AG08395 (cell line): ENCODE results near the gene SRSF1.
"Not testable (repeated sequence)": the region's sequence is repeated elsewhere in the genome, so short reads cannot be mapped to it uniquely, and the experiment has no call there.

Experiments used
- DNase-seq: peaks from one replicate; pipeline ENCODE4 v3.0.0; 2012; ENCODE audit warnings: mixed read lengths, low spot score

Gene SRSF1, protein sequence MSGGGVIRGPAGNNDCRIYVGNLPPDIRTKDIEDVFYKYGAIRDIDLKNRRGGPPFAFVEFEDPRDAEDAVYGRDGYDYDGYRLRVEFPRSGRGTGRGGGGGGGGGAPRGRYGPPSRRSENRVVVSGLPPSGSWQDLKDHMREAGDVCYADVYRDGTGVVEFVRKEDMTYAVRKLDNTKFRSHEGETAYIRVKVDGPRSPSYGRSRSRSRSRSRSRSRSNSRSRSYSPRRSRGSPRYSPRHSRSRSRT

DNA sequence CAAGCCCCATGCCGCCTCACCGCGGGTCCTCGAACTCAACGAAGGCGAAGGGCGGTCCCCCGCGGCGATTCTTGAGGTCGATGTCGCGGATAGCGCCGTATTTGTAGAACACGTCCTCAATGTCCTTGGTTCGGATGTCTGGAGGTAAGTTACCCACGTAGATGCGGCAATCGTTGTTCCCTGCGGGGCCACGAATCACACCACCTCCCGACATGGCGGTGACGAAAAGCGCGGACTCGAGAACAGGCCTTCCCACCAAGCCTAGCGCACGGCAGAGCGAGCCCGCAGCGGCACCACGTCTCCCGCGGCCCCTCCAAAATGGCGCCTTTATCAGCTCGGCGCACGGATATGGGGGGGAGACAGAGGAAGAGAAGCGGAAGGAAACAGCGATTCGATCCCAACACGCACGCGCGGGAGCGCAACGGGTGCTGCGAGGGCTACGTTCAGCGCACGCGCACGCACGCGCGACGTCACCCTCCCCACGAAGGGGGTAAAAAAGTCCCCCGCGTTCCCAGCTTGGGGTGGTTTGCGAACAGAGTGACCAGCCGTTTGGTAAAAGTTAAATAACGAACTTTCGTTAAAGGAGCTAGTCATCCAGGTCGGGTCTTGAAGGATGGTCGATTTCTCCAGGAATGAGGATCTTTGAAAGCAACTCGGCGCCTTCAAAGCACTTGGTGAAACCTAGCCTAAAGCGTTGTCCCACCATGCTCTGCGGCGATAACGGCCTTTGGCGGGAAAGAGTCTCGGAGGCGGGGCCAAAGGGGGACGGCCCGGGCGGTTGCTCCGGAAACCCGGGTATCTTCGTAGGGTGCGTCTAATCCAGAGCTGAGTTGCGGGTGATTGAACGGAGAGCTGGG is at the start of gene SRSF1:
Gene SRSF1, minus strand, starts transcription at position 323 of the 857 bp plus-strand sequence. Its CDS starts 109 bp downstream, at position 214.
- peak; percentile 99 for DNase-seq

DNA sequence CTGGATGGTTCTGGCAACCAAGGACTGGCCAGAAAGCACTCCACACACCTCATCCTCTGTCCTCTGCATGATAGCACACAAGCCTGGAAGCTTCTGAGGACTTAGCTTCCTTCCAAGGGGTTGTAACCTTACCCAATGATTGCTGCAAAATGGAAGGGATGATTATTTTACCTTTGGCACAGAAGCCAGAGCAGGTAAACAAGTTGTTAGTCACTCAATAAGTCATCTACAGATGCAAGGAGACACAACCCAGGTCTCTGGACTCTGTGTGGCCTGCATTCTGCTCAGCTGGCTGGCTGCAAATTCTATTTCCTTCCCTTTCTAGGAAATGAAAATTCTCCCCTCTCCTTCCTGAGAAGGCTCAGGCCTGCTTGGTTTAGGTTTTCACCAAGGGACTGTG is 49.4 kb upstream of the SRSF1 start:
- no peak for DNase-seq

DNA sequence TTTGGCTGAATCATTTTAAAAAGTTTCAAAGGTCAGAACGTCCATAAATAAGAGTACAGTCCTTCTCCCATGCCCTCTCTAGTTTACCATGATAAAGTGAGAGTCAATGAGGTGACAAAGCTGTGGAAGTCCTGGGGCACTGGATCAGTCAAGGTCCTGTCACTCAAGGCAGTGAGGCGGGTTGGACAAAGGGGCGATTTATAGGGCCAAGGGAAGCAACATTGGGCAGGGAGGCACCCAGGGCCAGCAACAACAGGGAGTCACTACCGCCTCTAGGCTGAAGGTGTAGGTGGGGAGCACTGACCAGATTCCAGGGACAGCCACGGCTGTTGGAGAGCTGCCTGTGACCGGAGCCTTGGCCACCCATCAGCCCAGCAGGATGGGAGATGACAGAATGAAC is 47.6 kb upstream of the SRSF1 start:
- no peak for DNase-seq

DNA sequence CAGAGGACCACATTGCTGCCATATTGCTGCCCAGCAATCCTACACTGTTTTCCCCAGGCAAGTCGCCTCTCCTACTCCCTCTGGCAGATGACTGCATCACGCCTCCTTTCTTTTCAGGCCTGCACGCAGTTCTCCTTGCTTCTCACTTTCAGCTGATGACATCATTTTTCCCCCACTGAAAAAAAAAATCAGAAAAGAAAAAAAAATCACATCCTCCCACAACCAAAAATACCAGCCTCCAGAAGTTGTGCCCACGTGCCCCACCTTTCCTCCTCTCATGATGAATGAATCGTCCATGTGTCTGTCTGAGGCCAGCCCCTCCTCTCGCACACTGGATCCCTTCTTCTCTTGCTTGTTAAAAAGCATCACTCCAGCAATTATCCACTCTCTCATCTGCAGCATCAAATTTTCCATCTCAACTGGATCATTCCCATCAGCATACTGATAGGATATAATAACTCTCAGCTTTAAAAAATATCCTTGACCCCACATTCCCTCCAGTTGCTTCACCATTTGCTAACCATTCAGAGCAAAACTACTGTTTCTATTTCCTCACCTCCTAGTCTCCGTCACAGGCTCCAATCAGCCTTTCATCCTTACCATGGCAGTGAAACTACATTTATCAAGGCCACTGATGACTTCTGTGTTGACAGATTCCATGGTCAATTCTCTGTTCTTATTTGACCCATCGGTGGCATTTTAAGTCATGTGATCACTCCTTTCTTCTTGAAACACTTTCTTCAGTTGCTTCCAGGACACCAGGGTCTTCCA is 46.1 kb upstream of the SRSF1 start:
- no peak for DNase-seq

DNA sequence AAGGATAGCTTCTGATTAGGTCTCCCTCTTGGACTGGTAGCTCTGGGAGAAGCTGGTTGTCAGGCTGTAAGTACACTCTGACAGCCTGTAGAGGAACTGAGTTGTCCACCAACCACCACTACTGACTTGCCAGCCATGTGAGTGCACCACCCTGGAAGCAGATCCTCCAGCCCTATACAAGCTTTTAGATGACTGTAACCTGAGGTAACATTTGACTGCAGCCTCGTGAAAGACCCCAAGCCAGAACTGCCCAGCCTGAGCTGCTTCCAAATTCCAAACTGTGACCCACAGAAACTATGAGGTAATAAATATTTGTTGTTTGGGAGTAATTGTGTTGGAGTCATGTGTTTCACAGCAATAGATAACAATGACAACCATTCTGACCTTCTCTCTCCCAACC is 45.4 kb upstream of the SRSF1 start:
- DNase-seq, result no peak

DNA sequence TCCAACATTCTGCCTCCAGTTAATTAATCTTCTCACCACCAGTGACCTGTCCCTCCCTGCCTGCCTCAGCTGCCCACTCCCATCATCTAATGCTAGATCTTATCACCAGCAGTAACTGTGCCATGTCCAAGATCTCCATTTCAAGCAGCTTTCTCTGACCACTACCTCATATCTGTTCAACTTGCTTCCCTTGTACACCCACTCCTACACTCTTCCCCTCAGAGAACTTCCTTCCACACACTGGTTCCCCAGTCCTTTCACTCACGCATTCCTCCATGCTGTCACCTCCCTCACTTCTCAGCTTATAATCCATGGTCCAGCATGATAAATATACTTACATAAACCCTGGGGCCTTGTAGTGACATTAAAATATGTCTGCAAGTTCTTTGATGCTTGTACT is 44.4 kb upstream of the SRSF1 start:
- DNase-seq, result no peak

DNA sequence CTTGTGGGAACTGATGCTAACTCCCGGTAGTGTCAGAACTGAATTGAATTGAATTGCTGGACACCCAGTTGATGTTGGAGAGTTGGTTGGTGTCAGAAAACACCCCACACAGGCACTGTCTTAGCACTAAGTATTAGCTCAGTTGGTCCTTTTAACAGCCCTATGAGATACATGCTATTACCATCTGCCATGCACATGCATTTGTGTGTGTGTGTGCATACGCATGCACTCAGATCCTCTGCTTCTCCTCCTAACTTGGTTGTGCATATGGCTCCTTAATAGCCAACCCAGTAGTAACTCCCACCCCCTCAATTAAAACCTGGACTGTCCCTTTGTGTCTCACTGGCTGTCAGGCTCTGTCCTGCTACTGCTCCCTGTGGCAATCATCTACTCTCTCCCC is 43.9 kb upstream of the SRSF1 start:
- DNase-seq, result no peak

DNA sequence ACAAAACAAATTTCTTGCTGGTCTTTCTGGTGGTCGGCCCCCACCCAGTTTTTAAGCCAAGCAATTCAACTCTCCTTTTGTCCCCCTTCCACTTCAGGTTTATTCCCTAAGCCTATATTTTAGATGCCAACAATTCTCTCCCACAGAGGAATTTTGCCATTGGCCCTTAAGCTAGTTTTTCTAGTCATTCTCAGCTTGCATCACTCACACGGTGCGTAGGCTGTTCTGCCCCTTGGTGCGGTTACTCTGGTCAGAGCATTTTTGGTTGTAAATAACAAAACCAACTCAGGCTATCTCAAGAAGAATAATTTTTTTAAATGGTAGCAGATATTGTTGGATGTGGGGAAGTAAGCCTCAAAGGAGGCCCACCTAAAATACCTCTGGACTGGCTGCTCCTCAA is 42.5 kb upstream of the SRSF1 start:
- DNase-seq, result no peak

DNA sequence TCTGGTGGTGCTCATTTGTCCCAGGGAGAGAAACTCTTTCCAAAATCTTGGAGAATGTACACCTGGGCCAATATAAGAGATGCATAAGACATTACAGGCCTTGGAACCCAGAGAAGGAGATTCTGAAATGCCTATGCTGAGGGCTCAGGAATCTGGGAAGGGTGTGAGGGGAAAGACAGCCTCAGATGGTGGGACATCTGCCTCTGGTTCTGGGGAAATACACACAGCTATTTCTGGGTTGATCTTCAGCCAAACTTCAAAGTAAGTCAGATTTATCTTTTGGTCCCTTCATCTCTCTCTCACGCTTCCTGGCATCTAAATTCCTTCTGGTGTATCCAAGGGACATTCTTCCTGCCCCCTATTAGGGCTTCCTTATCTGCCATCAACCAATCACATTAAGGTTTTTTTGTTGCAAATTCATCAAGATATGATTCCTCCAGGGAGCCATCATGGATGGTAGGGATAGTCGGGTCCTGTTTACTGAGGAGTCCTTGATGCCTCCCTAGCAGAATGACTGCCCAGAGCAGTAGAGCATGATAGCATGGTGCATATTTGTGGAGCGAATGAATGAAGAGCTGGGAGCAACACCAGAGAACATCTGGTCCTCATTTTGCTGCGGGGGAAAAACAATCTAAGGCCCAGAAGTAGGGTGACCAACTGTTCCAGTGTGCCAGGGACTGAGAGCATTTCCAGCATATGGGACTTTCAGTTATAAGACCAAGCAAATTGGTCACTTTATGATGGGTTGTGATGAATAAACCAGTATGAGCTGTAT is 40.5 kb upstream of the SRSF1 start:
- DNase-seq, result peak; percentile 56

DNA sequence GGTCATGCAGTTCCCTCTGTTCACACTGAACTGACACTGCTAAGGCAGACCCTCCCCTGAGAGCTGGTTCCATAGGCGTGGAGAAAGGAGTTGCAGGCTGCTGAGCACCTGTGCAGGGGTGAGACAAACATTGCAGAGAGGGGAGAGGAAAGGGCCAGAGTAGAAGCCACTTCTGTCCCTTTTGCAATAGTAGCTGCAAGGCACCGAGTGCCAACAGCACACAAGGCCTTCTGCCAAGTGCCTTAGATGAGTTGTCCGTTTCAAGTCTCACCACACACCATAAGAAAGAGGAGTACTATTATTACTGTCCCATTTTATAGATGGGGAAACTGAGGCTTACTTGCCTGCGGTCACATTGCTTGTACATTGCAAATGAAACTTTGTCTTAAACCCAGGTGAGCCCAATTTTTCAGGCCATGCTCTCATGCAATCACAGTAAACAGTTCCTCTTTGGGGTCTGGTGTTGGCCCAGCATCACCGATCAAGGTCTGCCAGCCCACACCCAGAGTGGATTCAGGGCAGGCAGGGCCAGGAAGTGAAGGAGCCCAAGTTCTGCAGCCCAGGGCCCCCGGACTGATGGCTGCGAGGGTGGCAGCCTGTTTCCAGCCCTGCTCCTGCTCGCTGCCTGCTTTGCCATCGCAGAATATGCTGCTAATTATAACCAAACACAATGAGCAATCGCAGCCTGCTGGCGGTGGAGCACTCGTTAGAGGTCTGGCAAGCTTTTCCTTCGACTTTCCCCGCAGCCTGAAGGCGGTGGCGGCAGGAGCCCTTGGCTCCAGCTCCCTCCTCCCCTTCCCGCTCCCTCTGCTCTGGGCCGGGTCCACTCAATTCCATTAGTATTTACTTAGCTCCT is 39.4 kb upstream of the SRSF1 start:
- peak; percentile 38 for DNase-seq

DNA sequence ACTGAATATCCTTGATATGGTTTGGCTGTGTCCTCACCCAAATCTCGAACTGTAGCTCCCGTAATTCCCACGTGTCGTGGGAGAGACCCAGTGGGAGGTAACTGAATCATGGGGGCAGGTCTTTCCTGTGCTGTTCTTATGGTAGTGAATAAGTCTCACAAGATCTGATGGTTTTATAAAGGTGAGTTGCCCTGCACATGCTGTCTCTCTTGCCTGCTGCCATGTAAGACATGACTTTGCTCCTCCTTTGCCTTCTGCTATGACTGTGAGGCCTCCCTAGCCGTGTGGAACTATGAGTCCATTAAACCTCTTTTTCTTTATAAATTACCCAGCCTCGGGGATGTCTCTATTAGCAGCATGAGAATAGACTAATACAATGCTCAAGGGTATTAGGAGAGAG is 37.2 kb upstream of the SRSF1 start:
- DNase-seq, result not testable (repeated sequence)

DNA sequence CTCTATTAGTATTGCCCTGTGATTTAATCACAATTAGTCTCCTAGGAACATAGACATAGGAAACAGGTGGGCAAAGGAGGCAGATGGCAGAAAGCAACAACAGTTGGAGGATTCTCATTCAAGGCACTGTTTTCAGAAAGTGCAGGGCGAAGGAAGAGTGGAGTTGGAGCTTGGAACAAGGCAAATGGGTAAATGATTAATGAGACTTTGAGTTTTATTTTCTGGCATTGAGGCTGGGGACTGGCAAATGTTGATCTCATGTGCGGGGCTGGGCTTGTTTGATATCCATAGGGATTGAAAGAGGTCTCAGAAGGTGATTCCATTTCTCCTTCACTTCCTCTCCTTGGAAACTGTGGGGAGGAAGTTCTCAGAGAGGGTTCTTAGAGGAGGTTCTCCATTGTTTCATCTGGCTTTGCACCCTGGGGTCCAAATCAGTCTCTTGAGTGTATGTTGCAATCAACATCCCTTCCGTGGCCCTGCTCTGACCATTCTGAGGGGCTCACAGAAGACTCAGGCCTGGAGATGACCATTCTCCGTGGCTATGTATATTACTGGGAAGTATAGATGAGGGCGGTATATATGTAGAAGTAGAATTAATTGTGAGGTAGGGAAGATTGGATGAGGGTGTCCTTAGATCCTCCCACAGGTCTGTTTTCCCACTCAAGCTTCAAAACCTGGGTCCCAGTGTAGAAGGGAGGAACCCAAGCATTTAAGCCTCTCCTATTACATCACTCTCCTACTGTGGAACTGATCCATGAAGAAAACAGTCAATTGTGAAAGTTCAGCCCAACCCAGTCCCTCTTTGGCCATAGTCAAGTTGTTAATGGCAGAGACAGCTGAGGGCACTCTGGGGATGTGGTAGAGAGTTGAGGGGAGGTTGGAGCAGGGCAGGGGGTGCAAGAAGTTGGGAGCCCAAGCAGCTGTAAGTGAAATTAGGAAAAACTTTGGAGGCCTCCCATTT is 36.5 kb upstream of the SRSF1 start:
- DNase-seq, result no peak

DNA sequence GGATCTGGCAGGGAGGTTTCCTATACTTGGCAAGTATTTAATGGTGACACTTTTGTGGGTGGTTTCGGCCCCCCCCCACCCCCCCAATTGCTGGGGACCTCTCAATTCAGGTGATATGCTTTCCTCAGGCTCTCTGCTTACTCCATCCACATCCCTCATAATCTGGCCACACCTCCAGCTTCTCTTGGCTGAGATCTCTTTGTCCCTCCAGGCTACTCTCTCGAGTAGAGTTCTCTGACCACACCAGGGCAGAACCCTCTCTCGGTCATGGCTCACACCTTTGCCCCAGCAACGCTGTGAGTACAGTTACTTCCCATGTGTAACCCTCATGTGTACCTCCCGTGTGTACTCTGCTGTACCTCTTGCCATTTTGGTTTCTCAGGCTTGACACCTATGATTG is 34.1 kb upstream of the SRSF1 start:
- no peak for DNase-seq

DNA sequence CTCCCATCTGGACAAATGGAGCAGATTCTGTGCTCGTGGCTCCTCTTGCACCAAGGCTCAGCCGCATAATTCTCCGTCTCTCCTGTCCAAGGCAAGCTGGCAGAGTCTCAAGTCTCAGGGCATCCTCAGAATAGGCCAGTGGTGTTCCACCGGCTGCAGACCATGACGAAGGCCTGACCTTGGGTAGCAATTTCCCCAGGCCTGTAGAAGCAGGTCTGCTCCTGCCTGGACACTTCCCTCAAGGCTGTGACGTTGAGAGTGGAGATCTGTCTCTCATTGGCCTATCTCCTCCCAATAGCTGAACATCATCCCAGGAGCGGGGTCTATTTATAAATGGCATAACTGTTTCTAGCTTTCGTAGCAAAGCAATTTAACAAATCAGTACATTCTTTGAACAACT is 33.3 kb upstream of the SRSF1 start:
- DNase-seq, result no peak

DNA sequence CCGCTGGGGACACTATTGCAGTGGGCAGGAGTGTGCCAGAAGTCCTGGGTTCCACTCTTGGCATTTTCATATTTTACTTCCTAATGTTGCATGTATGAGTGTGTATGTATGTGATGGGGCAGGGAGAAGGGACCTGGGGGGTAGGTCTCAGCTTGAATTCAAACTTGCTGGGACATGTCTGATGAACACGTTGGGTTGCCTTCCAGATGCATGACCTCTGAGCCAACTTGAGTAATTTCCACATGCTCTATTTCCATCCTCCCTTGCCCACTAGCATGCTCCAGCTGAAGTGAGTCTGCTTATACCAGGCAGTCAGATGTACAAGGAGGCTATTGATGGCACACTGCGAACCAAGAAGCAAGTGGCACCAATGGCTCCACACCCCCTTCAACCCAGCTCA is 32.9 kb upstream of the SRSF1 start:
- no peak for DNase-seq

DNA sequence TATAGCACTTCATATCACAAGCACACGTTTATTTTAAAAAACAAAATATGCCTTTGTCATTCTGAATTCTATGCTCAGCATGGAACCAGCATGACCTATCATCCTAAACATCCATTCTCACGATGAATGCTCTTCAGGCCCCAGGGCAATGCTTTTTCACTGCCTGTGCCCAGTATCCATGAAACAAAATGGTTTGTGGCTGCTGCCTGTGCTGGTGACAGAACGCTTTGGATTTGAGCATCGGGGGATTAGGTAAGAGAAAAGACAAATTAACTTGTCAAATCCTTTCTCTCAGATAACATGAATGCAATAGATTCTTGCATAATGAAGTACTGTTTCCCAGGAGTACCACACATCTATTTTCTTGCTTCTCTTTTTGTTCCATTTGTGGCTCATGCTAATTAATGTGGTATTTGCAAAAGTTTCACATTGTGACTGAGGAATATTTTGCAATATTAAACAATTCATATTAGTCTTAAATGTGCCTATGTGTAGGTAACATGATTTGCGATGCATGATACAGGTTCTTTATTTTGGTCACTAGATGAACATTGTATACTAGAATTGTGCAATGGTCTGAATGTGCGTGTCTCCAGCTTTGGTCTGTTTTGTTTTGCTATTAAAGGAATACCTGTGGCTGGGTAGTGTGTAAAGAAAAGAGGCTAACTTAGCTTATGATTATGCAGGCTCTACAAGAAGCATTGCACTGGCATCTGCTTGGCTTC is 25.8 kb upstream of the SRSF1 start:
- DNase-seq, result no peak

DNA sequence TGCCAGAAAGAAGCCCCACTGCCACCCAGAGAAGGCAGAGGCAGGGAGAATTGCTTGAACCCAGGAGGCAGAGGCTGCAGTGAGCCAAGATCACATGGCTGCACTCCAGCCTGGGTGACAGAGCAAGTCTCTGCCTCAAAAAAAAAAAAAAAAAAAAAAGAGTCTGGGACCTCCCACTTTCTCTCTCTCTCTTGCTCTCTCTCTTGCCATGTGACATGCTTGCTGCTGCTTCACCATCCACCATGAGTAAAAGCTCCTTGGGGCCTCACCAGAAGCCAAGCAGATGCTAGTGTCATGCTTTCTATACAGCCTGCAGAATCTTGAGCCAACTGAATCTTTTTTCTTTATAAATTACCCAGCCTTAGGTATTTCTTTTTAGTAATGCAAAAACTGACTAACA is 21.5 kb upstream of the SRSF1 start:
- no peak for DNase-seq

DNA sequence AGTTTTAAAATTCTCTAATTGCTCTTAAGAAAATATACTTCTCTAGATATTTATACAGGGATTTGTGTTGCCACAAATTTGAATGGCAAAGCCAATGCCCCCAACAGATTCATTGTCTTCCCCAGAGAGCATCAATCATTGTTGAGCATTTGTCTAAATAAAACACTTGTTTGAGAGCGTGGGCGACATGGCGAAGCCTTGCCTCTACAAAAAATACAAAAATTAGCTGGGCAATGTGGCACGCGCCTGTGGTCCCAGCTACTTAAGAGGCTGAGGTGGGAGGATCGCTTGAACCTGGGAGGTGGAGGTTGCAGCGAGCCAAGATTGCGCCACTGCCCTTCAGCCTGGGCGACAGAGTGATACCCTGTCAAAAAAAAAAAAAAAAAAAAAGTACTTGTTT is 13.4 kb upstream of the SRSF1 start:
- DNase-seq, result no peak

DNA sequence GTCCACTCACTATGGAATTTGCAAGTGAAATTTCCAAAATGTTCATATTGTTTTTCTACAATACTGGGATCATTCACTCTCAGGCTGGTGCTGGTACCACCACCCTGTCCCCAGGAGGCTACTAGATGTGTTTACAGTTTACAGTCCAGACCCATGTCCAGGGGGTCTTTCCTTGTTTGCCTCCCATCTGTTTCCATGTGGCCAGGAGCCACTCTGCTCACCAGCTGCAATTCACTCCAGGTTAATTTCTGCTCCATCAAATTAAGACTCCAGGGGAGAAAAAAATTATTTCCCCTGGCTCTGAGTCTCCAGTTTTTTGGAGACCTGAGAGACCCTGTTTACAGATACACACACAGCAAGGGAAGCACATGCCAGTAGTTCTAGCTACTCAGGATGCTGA is 12.5 kb upstream of the SRSF1 start:
- DNase-seq, result no peak
